Progenitor cell of endocrine pancreas (in vitro differentiated cells): ENCODE data around the gene SP100. TPM values are rescaled to one million over a fixed set of nuclear protein-coding genes. Genes with fewer than 3 reads are reported as not detected.

Source experiments
- DNase-seq: peaks from one replicate; pipeline ENCODE4 v3.0.0; 2021; ENCODE audit warnings: low spot score; ENCODE audit not compliant: unreplicated experiment
- H3K27ac Mint-ChIP-seq: 2 replicates; pipeline ENCODE4 v1.8.0; 2021; ENCODE audit warnings: mild to moderate bottlenecking, moderate library complexity, mixed read lengths
- H3K27me3 Mint-ChIP-seq: 2 replicates; pipeline ENCODE4 v1.8.0; 2021; ENCODE audit warnings: mixed read lengths
- H3K36me3 Mint-ChIP-seq: 2 replicates; pipeline ENCODE4 v1.8.0; 2022; ENCODE audit warnings: mixed read lengths; ENCODE audit not compliant: insufficient read depth
- H3K4me1 Mint-ChIP-seq: 2 replicates; pipeline ENCODE4 v1.8.0; 2021; ENCODE audit warnings: low read depth, mixed read lengths
- H3K4me3 Mint-ChIP-seq: 2 replicates; pipeline ENCODE4 v1.8.0; 2021; ENCODE audit warnings: low read depth, mild to moderate bottlenecking, moderate library complexity, mixed read lengths
- H3K9me3 Mint-ChIP-seq: 2 replicates; pipeline ENCODE4 v1.8.0; 2021; ENCODE audit warnings: low read depth, mixed read lengths
- total RNA-seq: library from RNA; stranded (reverse); gene quantifications from 2 replicates; pipeline ENCODE4 v1.2.1, GENCODE V29; 2021
- TF ChIP-seq, protein P1 (sequence below): fragments of 200-600 bp; sonication (generic); IDR thresholded peaks from one replicate; pipeline ENCODE4 v1.5.0; 2021; ENCODE audit warnings: antibody characterized with exemption, mild to moderate bottlenecking; ENCODE audit not compliant: unreplicated experiment

SP100 gene
- total RNA-seq, 1 donor from 2014 or later = 2.3 TPM

DNA sequence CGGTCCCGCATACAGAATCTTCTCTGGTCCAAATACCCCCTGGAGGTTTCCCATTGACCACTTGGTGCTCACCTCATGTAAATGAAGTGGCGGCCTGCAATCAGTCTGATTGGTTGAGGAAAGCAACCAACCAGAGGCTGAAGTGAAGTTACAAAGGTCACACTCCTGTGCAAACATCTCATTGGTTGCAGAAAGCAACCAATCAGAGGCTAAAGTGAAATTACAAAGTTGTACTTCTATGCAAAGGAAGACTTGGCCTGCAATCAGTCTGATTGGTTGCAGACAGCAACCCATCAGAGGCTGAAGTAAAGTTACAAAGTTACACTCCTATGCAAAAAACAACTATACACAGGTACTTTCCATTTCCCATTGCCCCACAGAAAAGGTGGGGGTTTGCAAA lies 2.5 kb upstream of the SP100 start:
- no peaks in the 10 kb centered on the region for H3K36me3 Mint-ChIP-seq
- DNase-seq = no peak
- no peak overlapping the region for H3K4me3 Mint-ChIP-seq
- H3K9me3 Mint-ChIP-seq = no peaks in the 10 kb centered on the region
- H3K27me3 Mint-ChIP-seq = peaks cover 62% of the 10 kb centered on the region
- peaks cover 3% of the 10 kb centered on the region for H3K4me1 Mint-ChIP-seq
- no peak overlapping the region for H3K27ac Mint-ChIP-seq
- TF ChIP-seq, protein P1, sequence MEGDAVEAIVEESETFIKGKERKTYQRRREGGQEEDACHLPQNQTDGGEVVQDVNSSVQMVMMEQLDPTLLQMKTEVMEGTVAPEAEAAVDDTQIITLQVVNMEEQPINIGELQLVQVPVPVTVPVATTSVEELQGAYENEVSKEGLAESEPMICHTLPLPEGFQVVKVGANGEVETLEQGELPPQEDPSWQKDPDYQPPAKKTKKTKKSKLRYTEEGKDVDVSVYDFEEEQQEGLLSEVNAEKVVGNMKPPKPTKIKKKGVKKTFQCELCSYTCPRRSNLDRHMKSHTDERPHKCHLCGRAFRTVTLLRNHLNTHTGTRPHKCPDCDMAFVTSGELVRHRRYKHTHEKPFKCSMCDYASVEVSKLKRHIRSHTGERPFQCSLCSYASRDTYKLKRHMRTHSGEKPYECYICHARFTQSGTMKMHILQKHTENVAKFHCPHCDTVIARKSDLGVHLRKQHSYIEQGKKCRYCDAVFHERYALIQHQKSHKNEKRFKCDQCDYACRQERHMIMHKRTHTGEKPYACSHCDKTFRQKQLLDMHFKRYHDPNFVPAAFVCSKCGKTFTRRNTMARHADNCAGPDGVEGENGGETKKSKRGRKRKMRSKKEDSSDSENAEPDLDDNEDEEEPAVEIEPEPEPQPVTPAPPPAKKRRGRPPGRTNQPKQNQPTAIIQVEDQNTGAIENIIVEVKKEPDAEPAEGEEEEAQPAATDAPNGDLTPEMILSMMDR = no peak

DNA sequence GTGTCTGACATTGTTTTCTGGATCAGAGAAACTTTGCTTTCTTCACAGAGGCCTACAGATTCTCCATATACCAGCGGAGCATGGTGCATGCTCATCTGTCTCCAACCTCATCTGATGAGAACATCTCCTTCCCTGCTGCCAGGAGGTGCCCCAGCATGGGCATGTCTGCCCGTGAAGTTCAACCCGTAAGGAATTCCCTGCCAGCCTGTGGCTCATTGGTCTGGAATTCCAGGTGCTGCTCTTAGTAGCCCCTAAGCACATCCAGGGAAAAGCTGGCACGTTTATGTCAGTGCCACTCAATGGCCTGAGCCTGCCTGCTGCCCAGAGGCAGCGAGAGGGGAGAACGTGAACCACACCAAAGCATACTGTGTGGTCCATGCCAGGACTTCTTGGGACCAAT lies 1.7 kb upstream of the SP100 start:
- Mint-ChIP-seq H3K27me3 (peaks cover 56% of the 10 kb centered on the region), H3K27ac (no peak overlapping the region), H3K9me3 (no peaks in the 10 kb centered on the region), H3K36me3 (no peaks in the 10 kb centered on the region), H3K4me3 (no peak overlapping the region), H3K4me1 (peaks cover 3% of the 10 kb centered on the region)
- TF ChIP-seq, protein P1 = no peak
- no peak for DNase-seq

DNA sequence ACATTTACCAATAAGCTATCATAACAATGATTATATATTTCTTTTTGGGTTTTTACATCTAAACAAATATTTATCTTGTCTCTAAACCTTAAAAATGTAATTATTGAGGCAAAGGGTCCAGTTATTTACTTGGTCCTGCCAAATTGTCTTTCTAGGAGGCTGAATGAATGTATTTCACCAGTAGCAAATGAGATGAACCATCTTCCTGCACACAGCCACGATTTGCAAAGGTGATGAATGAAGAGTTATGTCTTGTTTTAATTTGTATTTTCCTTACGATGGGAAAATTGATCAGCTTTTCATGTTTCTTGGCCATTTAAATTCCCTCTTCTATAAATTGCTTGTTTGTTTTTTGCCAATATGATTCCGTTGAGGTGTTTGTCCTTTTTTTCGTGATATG lies 1.4 kb downstream of the SP100 start:
- Mint-ChIP-seq H3K27ac (no peak overlapping the region), H3K4me3 (no peak overlapping the region)

DNA sequence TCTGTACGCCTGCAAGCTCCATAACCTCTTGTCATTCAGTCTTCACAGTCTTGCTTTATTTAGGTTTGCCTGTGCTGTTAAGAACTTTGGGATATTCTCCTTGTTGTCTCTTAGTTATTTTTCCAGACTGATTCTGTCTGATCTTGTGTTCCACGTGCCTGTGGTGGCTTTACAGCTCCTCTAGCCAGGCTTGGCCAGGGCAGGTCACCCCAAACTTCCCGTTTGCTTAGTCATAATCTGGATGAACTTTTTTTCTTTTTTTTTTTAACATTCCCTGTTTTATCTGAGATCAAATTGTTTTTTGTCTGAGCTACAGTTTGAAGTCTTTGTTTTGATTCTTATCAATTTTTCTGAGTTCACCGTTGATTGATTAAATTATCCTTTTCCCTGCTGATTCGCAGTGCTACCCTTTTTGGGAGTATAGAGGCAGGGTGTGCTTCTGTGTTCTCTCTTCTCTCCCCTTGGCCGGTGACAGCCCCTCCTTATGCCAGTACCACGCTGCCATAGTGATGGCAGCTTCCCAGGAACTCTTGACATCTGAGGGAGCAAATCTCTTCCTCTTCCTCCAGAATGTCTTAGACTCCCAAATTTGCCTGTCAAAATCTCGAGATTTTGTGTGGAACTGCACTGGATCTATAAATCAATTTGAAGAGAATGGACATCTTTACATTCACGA lies 2.5 kb downstream of the SP100 start:
- no peak for DNase-seq
- H3K27ac Mint-ChIP-seq = no peak overlapping the region
- TF ChIP-seq, protein P1 = no peak
- H3K4me1 Mint-ChIP-seq = peaks cover 13% of the 10 kb centered on the region
- H3K36me3 Mint-ChIP-seq = no peaks in the 10 kb centered on the region
- no peaks in the 10 kb centered on the region for H3K9me3 Mint-ChIP-seq
- peaks cover 17% of the 10 kb centered on the region for H3K27me3 Mint-ChIP-seq
- no peak overlapping the region for H3K4me3 Mint-ChIP-seq

More for the DNA sequence above, 1.4 kb downstream of the SP100 start:
- H3K4me1 Mint-ChIP-seq = peaks cover 9% of the 10 kb centered on the region
- peaks cover 28% of the 10 kb centered on the region for H3K27me3 Mint-ChIP-seq
- no peaks in the 10 kb centered on the region for H3K9me3 Mint-ChIP-seq
- TF ChIP-seq, protein P1 = no peak
- H3K36me3 Mint-ChIP-seq = no peaks in the 10 kb centered on the region
- DNase-seq = no peak

DNA sequence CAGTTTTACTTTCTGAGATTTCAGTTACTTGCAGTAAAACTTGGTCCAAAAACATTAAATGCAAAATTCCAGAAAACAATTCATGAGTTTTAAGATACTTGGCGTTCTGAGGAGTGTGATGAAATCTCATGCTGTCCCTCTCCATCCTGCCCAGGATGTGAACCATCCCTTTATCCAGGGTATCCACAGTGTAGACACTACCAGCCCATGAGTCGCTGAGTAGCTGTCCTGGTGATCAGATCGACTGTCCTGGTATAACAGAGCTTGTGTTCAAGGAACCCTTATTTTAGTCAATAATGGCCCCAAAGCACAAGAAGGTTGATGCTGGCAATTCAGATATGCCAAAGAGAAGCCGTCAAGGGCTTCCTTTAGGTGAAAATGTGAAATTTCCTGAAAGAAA lies 3.2 kb downstream of the SP100 start:
- no peak for DNase-seq
- peaks cover 20% of the 10 kb centered on the region for H3K4me1 Mint-ChIP-seq
- H3K4me3 Mint-ChIP-seq = no peak overlapping the region
- no peaks in the 10 kb centered on the region for H3K9me3 Mint-ChIP-seq
- peaks cover 13% of the 10 kb centered on the region for H3K27me3 Mint-ChIP-seq
- TF ChIP-seq, protein P1 = no peak
- H3K27ac Mint-ChIP-seq = no peak overlapping the region
- no peaks in the 10 kb centered on the region for H3K36me3 Mint-ChIP-seq
